Gastroesophageal sphincter (tissue), 3 donors: Measurements from ENCODE around the gene AGBL3.

Experiments
- CTCF ChIP-seq, 4 experiments: fragments of 200-600 bp in 2 of 4; fragments of 450-650 bp in 2 of 4; sonication (generic) in 1 of 4; IDR thresholded peaks; one replicate each; pipeline ENCODE4 v1.5.1; 2017 to 2019; ENCODE audit warnings: antibody characterized with exemption in 4 of 4, mild to moderate bottlenecking in 2 of 4, moderate library complexity in 2 of 4
- EP300 ChIP-seq: sonication (generic); formaldehyde crosslinking; IDR thresholded peaks from one replicate; pipeline ENCODE4 v1.6.1; 2017; ENCODE audit warnings: antibody characterized with exemption, mild to moderate bottlenecking
- POLR2A ChIP-seq, 2 donors: fragments of 450-650 bp; IDR thresholded peaks; one replicate each; pipeline ENCODE4 v1.6.1; 2017; ENCODE audit warnings: antibody characterized with exemption in 2 of 2, mild to moderate bottlenecking in 2 of 2, moderate library complexity in 1 of 2
- POLR2AphosphoS5 ChIP-seq: sonication (generic); formaldehyde crosslinking; IDR thresholded peaks from one replicate; pipeline ENCODE4 v1.6.1; 2017; ENCODE audit warnings: antibody characterized with exemption

- TF ChIP-seq CTCF (IDR thresholded peaks at IDR 0.05) = peak in 1 of 4 experiments; percentile 40
- TF ChIP-seq POLR2A (IDR thresholded peaks at IDR 0.05) = peak in 1 of 2 donors; percentile 16
- TF ChIP-seq POLR2AphosphoS5 = peak; percentile 89
- no peak for TF ChIP-seq EP300
Observed at GRCh38 chr7:135147899-135148721, 161.8 kb downstream of the AGBL3 start, which contains the start of gene TMEM140.
